HL-60/S4 treated with retinoic acid at 250 ng/mL for 4 days and 3 days (cell line): ENCODE data around the gene SLCO3A1.

ENCODE experiments used
- in situ Hi-C: fragments of 300-500 bp; cut with MboI; formaldehyde crosslinking; loops from 2 replicates; pipeline ENCODE4 v1.7.0; 2022; ENCODE audit warnings: low sequenced_read_pairs

SLCO3A1 gene

GRCh38 chr15:91908391-91908790 is 54.9 kb downstream of the SLCO3A1 start:
- in situ Hi-C loops: no loop called here

GRCh38 chr15:91909111-91909510 is 55.6 kb downstream of the SLCO3A1 start:
- in situ Hi-C loops: no loop called here

GRCh38 chr15:91909574-91909973 is 56.1 kb downstream of the SLCO3A1 start:
- in situ Hi-C loops: no loop called here

GRCh38 chr15:91911844-91912243 is 58.3 kb downstream of the SLCO3A1 start:
- in situ Hi-C loops: no loop called here

- in situ Hi-C loops: no loop called here
Observed at GRCh38 chr15:91912336-91912735, 58.8 kb downstream of the SLCO3A1 start.

- in situ Hi-C loops: no loop called here
Observed at GRCh38 chr15:91913560-91913959, 60.1 kb downstream of the SLCO3A1 start.

- in situ Hi-C loops: no loop called here
Observed at GRCh38 chr15:91915576-91915975, 62.1 kb downstream of the SLCO3A1 start.

GRCh38 chr15:91916051-91916450 is 62.5 kb downstream of the SLCO3A1 start:
- in situ Hi-C loops: no loop called here

- in situ Hi-C loops: no loop called here
Observed at GRCh38 chr15:91917686-91918360, 64.3 kb downstream of the SLCO3A1 start.

- in situ Hi-C loops: no loop called here
Observed at GRCh38 chr15:91919014-91919534, 65.6 kb downstream of the SLCO3A1 start.

GRCh38 chr15:91921188-91921842 is 67.8 kb downstream of the SLCO3A1 start:
- in situ Hi-C loops: no loop called here

- in situ Hi-C loops: no loop called here
Observed at GRCh38 chr15:91921843-91922198, 68.3 kb downstream of the SLCO3A1 start.

GRCh38 chr15:91922646-91923547 is 69.4 kb downstream of the SLCO3A1 start:
- in situ Hi-C loops: no loop called here

GRCh38 chr15:91924183-91924582 is 70.7 kb downstream of the SLCO3A1 start:
- in situ Hi-C loops: no loop called here

GRCh38 chr15:91924837-91925495 is 71.5 kb downstream of the SLCO3A1 start:
- in situ Hi-C loops: no loop called here

GRCh38 chr15:91925794-91926193 is 72.3 kb downstream of the SLCO3A1 start:
- in situ Hi-C loops: no loop called here

GRCh38 chr15:91926908-91927270 is 73.4 kb downstream of the SLCO3A1 start:
- in situ Hi-C loops: no loop called here

GRCh38 chr15:91927585-91927984 is 74.1 kb downstream of the SLCO3A1 start:
- in situ Hi-C loops: no loop called here

GRCh38 chr15:91928675-91929074 is 75.2 kb downstream of the SLCO3A1 start:
- in situ Hi-C loops: no loop called here

GRCh38 chr15:91929509-91929908 is 76.0 kb downstream of the SLCO3A1 start:
- in situ Hi-C loops: no loop called here

- in situ Hi-C loops: no loop called here
Observed at GRCh38 chr15:91930092-91930491, 76.6 kb downstream of the SLCO3A1 start.
